Stimulated activated CD8-positive, alpha-beta memory T cell treated with anti-CD3 and anti-CD28 coated beads, Interleukin-7, amount 100 ng/mL, for 4 hours (primary cell): ENCODE measurements around the gene FOXP4.
"Not testable (repeated sequence)": the region's sequence is repeated elsewhere in the genome, so short reads cannot be mapped to it uniquely, and the experiment has no call there.

Experiments used
- DNase-seq, 2 donors: peaks; one replicate each; pipeline ENCODE4 v3.0.0-alpha.2; 2020; ENCODE audit warnings: low read depth in 2 of 2

FOXP4 gene

GRCh38 chr6:41599015-41599851, 53.1 kb downstream of the FOXP4 start:
- no peak for DNase-seq

DNA sequence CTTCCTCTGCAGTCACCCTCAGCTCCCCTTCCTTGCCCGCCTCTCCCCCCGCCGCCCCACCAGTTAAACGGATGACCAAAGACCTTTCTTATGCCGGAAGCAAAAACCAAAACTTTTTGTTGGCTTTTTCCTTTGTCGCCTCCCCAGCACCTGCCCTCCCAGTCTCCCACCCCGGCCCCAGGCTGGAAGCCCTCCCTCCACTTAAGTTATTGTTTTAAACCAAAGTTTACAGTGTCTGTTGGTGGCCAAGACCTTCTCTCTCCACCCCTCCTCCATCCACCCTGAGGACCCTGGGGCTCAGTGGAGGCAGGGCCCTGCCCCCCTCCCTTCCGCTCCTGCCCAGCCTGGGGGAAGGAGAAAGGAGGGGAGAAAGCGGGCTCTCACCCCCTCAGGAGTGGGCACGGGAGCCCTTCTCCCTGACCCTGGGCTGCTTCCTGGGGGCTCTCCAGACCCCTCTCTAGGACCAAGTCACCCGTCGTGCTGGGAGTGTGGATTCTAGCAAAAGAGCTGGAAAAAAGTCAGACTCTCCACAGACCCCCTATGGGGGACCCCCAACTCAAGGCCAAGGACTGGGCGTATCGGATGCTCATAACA, 53.8 kb downstream of the FOXP4 start:
- no peak for DNase-seq

- no peak for DNase-seq
Observed at GRCh38 chr6:41600499-41601247, 54.5 kb downstream of the FOXP4 start.

DNA sequence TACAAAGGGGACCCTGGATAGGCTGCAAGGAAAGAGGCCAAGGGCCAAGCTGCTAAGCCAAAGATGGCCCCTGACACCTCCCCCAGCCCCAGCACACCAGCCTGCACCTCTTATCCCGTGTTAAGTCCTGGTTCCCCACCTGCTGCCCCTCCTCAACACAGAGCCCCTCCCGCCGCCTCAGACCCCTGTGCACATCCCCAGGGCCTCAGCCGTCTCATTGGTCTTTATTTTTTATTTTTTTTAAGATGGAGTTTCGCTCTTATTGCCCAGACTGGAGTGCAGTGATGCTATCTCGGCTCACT, 55.0 kb downstream of the FOXP4 start:
- DNase-seq: no peak

DNA sequence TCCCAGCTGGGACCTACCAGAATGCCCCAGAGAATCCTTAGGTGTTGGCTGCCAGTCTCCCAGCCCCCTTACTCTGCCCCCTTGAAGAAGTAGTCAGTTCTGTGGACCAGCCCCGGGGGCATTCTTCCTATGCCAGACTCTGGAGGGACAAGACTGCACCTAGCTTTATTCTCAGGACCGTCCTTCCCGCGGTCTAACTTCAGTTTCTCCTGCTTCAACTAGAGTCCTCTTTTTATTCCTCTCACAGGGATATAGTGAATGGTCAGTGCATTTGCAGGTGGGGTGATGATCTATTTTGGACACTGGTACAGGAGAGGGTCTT, 56.2 kb downstream of the FOXP4 start:
- DNase-seq: no peak

DNA sequence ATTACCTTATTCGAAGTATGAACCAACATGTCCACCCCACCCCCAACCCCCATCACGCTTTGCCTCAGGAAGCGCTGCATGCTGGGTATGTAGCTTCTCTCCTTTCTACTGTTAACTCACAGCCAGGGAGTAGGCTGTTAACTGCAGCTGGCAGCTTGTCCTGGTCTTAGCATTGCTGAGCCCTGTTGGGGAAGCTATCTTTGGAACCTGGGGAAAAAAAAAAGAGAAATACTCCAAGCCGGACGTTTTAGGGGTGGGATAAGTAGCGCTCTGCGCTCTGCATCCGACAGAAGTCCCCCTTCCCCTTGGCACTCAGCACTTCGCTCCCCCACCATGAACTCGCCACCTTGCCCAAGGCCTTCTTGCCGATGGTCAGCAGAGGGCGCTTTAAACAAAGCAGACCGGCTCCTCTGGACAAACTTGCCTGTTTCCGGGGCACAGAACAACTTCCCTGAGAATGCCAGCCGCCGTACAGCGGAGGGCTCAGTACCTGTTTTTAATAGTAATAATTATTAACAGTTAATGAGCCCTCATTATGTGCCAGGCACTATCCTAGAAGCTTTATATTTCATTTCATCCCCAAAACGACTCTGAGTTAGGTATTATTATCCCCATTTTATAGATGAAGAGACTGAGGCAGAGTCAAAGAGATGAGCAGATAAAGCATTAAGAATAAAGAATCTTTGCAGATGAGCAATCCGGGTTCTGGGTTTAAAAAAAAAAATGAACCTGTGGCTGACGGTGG, 56.9 kb downstream of the FOXP4 start:
- DNase-seq: peak; percentile 45 to 54

GRCh38 chr6:41604006-41604405, 57.8 kb downstream of the FOXP4 start:
- no peak for DNase-seq

DNA sequence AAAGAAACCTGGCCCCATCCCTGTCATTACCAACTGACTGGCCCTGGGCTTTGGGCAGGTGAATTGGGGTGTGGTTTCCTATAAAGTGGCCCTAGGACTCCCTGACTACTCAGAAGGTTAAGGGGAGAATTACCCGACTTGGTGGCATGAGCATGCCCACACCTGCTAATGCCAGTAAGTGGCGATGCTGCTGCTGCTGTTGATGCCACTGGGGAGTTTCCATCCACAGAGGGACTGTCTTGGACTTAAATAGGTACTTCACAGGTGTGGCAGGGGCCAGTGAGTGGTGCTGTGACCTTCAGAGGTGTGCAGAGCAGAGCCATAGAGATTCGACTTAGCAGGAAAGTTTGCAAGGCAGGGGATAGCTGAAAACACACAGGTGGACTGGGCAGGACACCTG, 59.5 kb downstream of the FOXP4 start:
- DNase-seq: no peak

DNA sequence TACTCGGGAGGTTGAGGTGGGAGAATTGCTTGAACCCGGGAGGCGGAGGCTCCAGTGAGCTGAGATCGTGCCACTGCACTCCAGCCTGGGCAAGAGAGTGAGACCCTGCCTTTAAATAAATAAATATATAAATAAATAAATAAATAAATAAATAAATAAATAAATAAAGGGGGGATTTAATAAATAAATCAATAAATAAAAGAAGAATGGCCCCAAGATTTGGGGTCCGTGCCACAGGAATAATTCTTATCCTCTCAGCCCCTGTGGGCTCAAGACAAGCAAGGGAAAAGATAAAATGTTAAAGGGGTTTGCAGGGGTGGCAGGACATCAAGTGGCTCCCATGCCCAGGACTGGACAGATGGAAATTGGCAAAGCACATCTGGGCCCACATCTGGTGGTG, 60.9 kb downstream of the FOXP4 start:
- no peak for DNase-seq

DNA sequence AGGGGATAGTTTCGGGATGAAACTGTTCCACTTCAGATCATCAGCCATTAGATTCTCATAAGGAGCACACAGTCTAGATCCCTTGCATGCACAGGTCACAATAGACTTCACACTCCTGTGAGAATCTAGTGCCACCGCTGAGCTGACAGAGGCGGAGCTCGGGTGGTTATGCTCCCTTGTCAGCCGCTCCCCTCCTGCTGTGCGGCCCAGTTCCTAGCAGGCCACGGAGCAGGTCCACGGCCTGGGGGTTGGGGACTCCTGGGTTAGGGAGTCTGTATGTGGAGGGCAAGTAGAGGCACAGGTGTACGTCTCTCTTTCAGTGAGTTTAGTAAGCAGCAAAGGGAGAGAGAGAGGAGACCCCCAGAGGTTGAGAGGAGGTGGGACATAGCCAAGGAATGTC, 61.6 kb downstream of the FOXP4 start:
- no peak for DNase-seq

DNA sequence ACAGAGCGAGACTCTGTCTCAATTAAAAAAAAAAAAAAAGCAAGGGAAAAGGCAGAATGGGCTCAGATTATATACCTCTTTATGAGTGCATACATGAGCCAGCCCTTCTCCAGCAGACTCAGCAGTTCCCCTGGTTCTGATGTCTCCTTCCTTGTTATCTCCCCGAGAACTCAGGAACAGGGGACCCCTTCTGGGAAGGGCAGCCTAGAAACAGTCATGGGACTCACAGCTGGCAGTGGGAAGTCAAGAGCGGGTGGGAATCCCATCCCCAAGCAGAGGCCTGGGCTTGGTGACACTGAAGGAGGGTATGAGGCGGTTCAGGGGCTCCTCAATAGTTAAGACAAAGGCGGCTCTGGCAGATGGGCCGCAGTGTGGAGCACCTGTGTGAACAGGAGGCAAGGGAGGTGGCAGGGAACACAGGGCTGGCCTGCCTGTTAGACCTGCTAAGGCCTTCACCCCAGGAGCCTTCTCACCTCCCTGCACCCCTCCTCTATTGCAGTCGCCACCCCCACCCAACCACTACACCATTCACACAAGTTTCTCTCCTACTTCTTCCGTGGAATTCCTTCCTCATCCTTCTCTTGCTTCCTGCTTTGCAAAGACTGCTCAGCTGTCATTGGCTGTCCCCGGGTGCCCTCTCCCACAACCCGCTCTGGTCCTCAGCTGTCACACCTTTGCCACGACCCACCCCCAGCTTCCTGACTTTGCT, 62.4 kb downstream of the FOXP4 start:
- DNase-seq: no peak

- no peak for DNase-seq
Observed at GRCh38 chr6:41614715-41615114, 68.5 kb downstream of the FOXP4 start.

- no peak for DNase-seq
Observed at GRCh38 chr6:41615311-41615710, 69.1 kb downstream of the FOXP4 start.

DNA sequence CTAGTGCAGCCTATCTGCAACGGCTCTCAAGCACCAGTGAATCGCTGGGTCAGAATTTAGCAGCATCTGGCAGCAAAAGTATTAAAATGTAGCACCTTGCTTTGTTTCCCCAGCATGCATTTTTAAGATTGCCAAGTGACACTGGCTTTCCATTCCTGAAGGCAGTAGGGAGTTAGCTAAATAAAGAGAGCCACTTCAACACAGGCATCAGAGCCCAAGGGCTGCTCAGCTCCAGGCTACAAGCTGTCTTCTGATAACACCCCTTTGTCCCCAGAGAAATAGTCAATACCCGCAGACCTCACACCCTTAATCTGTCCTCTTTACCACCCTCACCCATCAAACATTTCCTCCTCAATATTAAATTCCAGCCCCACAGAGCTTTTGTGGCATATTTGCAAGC, 72.4 kb downstream of the FOXP4 start:
- DNase-seq: no peak

GRCh38 chr6:41619193-41619592, 73.0 kb downstream of the FOXP4 start:
- DNase-seq: not testable (repeated sequence)

- no peak for DNase-seq
Observed at GRCh38 chr6:41621367-41621766, 75.2 kb downstream of the FOXP4 start.

DNA sequence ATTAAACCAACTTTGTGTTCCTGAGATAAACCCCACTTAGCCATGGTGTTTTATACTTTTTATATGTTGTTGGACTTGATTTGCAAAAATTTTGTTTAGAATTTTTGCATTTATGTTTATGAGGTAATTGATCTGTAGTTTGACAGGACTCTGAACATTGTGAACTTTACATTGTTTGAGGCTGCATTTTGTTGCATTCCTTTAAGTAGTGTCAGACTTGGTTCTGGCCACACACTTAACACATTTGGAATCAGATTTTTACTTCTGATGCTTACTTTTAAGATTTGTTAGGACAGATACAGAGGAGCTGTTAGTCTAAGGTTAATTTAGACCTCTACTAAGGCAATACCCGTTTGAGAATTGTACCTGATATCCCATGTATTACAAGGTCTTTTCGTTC, 75.6 kb downstream of the FOXP4 start:
- no peak for DNase-seq

DNA sequence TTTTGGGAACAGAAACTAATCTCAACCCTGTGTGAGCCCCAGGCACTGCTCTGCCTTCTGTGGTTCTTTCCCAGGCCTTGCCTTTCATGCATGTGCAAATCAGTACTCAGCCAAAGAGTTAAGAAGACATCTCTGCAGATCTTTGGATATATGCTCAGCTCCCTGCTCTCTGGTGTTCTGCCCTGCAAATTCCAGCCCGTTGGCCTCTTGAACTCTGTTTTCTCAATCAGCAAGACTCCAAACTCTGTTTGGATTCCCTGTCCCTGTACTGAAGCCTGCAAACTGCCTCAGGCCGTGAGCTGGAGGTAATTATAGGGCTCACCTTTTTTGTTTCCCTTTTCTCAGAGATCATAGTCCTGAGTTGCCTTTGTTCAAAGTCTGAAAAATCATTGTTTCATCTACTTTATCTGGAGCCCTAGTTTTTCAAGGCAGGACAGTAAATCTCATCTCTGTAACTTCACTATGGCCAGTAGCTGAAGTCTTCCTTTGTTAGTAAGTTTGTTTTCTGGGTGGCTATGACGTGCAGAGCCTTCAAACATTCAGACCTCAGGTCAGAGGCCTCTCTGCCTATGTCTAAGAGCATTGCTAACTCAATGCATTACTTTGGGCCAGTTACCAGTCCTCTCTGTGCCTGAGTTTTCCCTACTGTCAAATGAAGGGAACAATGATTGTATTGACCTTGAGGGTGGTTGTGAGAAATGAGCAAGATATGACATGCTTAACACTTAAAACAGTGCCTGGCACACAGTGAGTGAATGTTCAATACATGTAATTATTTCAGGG, 76.2 kb downstream of the FOXP4 start:
- DNase-seq: no peak

- DNase-seq: no peak
Observed at GRCh38 chr6:41623330-41623729, 77.1 kb downstream of the FOXP4 start.

GRCh38 chr6:41624621-41625380, 78.6 kb downstream of the FOXP4 start:
- no peak for DNase-seq
